HCT116 (cell line): ENCODE results near the gene PBX3. TPM values are rescaled to one million over a fixed set of nuclear protein-coding genes. Genes with fewer than 3 reads are reported as not detected.

ENCODE experiments used
- ATAC-seq: fragments of 200-7000 bp; cut with Tn5 transposase; 2 replicates; pipeline ENCODE4 v1.9.1; 2020; ENCODE audit warnings: mild to moderate bottlenecking, moderate library complexity
- BruUV-seq: library from RNA; stranded (reverse); fragments of 400-500 nt; replicated peaks from 2 replicates; lab custom pipeline; 2021; lab: Mats Ljungman, UMichigan
- CTCF ChIA-PET: fragments of 300-600 bp; sonication (Branson Sonifier 250); formaldehyde crosslinking; loops from one replicate; lab custom pipeline; 2021; ENCODE audit warnings: antibody characterized with exemption; lab: Charles Lee
- POLR2A ChIA-PET: fragments of 300-600, 350-600 bp; sonication (Branson Sonifier 250); formaldehyde crosslinking; loops from one replicate; lab custom pipeline; 2021; ENCODE audit warnings: antibody characterized with exemption; lab: Charles Lee
- RAD21 ChIA-PET, 2 experiments: fragments of 300-600 bp; sonication (Branson Sonifier 250); formaldehyde crosslinking; loops; one replicate each; lab custom pipeline; 2023; ENCODE audit warnings: low total read pairs in 2 of 2; ENCODE audit not compliant: uncharacterized antibody in 2 of 2, unreplicated experiment in 2 of 2, low non-redundant PET in 1 of 2; lab: Charles Lee
- DNase-seq: peaks from one replicate; pipeline ENCODE4 v3.0.0-alpha.2; 2010; ENCODE audit warnings: low read depth, low spot score
- H2AFZ ChIP-seq: fragments of 200-600 bp; shearing (Covaris generic), sonication (generic); 2 replicates; pipeline ENCODE4 v1.6.1; 2017; ENCODE audit warnings: low read depth, mixed run types, mixed read lengths, antibody characterized with exemption, low read length; ENCODE audit not compliant: poor library complexity, severe bottlenecking
- H3K27ac ChIP-seq: 2 replicates; pipeline ENCODE4 v1.5.1; 2012; ENCODE audit warnings: low read depth, low read length
- H3K27me3 ChIP-seq: fragments of 200-600 bp; sonication (generic); 2 replicates; pipeline ENCODE4 v1.6.1; 2016; ENCODE audit warnings: mixed run types, low read length, mixed read lengths; ENCODE audit not compliant: insufficient read depth
- H3K36me3 ChIP-seq, 2 experiments: fragments of 200-500 bp in 1 of 2; fragments of 200-600 bp in 1 of 2; sonication (Bioruptor generic) in 1 of 2; sonication (generic) in 1 of 2; 2 replicates each; pipeline versions ENCODE4 v1.5.1 to v1.6.1; 2014 to 2016; ENCODE audit warnings: low read length in 2 of 2, inconsistent platforms in 1 of 2, mixed read lengths in 1 of 2, mixed run types in 1 of 2; ENCODE audit not compliant: insufficient read depth in 2 of 2, control insufficient read depth in 1 of 2
- H3K4me1 ChIP-seq, 2 experiments: fragments of 200-600 bp in 1 of 2; sonication (generic) in 1 of 2; 2 replicates each; pipeline versions ENCODE4 v1.5.1 to v1.6.1; 2012 to 2017; ENCODE audit warnings: low read length in 2 of 2, inconsistent platforms in 1 of 2, mild to moderate bottlenecking in 1 of 2, mixed read lengths in 1 of 2, mixed run types in 1 of 2, moderate library complexity in 1 of 2; ENCODE audit not compliant: insufficient read depth in 2 of 2, control insufficient read depth in 1 of 2
- H3K4me2 ChIP-seq: fragments of 200-600 bp; sonication (generic); 2 replicates; pipeline ENCODE4 v1.6.1; 2017; ENCODE audit warnings: mixed run types, low read length, mixed read lengths
- H3K4me3 ChIP-seq, 2 experiments: fragments of 200-600 bp in 1 of 2; sonication (generic) in 1 of 2; replicated peaks in 1 of 2; 2 replicates each; pipeline ENCODE4 v1.5.1; 2011 to 2016; ENCODE audit warnings: low read length in 2 of 2, control low read depth in 1 of 2, low read depth in 1 of 2, mild to moderate bottlenecking in 1 of 2, mixed read lengths in 1 of 2, mixed run types in 1 of 2
- H3K79me2 ChIP-seq: fragments of 200-600 bp; sonication (generic); 2 replicates; pipeline ENCODE4 v1.6.1; 2017; ENCODE audit warnings: mild to moderate bottlenecking, mixed run types, low read length, moderate library complexity, mixed read lengths; ENCODE audit not compliant: insufficient read depth
- H3K9ac ChIP-seq: fragments of 200-600 bp; sonication (generic); 2 replicates; pipeline ENCODE4 v1.6.1; 2016; ENCODE audit warnings: low read length, mixed read lengths
- H3K9me2 ChIP-seq: fragments of 200-600 bp; sonication (generic), shearing (Covaris generic); 2 replicates; pipeline ENCODE4 v1.6.1; 2017; ENCODE audit warnings: mixed run types, mild to moderate bottlenecking, moderate library complexity; ENCODE audit not compliant: insufficient read depth
- H3K9me3 ChIP-seq, 2 experiments: fragments of 200-500 bp in 1 of 2; fragments of 200-600 bp in 1 of 2; sonication (Bioruptor generic) in 1 of 2; sonication (generic) in 1 of 2; 2 replicates each; pipeline ENCODE4 v1.6.1; 2014 to 2017; ENCODE audit warnings: low read length in 2 of 2, mixed read lengths in 2 of 2, inconsistent platforms in 1 of 2, low read depth in 1 of 2, mild to moderate bottlenecking in 1 of 2, mixed run types in 1 of 2, moderate library complexity in 1 of 2; ENCODE audit not compliant: control insufficient read depth in 1 of 2, insufficient read depth in 1 of 2
- H4K20me1 ChIP-seq: fragments of 200-600 bp; sonication (generic), shearing (Covaris generic); 2 replicates; pipeline ENCODE4 v1.6.1; 2017; ENCODE audit warnings: mixed run types, mild to moderate bottlenecking, moderate library complexity; ENCODE audit not compliant: insufficient read depth
- CBX3 ChIP-seq: IDR thresholded peaks from 2 replicates; pipeline ENCODE4 v1.6.1; 2012; ENCODE audit warnings: low read depth
- EGR1 ChIP-seq: IDR thresholded peaks from 2 replicates; pipeline ENCODE4 v1.6.1; 2012; ENCODE audit warnings: low read depth
- ELF1 ChIP-seq: IDR thresholded peaks from 2 replicates; pipeline ENCODE4 v1.6.1; 2012; ENCODE audit warnings: low read depth, borderline replicate concordance
- EZH2 ChIP-seq: fragments of 200-600 bp; sonication (generic); IDR thresholded peaks from 2 replicates; pipeline ENCODE4 v1.6.1; 2017; ENCODE audit warnings: antibody characterized with exemption, mixed run types
- EZH2phosphoT487 ChIP-seq: fragments of 200-600 bp; IDR thresholded peaks from 2 replicates; pipeline ENCODE4 v1.6.1; 2018; ENCODE audit warnings: antibody characterized with exemption, borderline replicate concordance
- FOSL1 ChIP-seq: IDR thresholded peaks from 2 replicates; pipeline ENCODE4 v1.6.1; 2012; ENCODE audit warnings: low read depth
- JUND ChIP-seq: IDR thresholded peaks from 2 replicates; pipeline ENCODE4 v1.6.1; 2012
- MAX ChIP-seq: IDR thresholded peaks from 2 replicates; pipeline ENCODE4 v1.6.1; 2012
- POLR2A ChIP-seq: IDR thresholded peaks from 2 replicates; pipeline ENCODE4 v1.7.0; 2011; ENCODE audit warnings: borderline replicate concordance; ENCODE audit not compliant: insufficient read depth, insufficient read length; ENCODE audit errors: extremely low read depth
- POLR2AphosphoS5 ChIP-seq: IDR thresholded peaks from 2 replicates; pipeline ENCODE4 v1.6.1; 2011; ENCODE audit warnings: mild to moderate bottlenecking, low read depth, low read length, moderate library complexity
- SIN3A ChIP-seq: IDR thresholded peaks from 2 replicates; pipeline ENCODE4 v1.6.1; 2012; ENCODE audit warnings: low read depth
- SP1 ChIP-seq: IDR thresholded peaks from 2 replicates; pipeline ENCODE4 v1.6.1; 2012; ENCODE audit warnings: low read depth
- SRF ChIP-seq: IDR thresholded peaks from 2 replicates; pipeline ENCODE4 v1.6.1; 2012; ENCODE audit warnings: low read depth
- TCF7L2 ChIP-seq: IDR thresholded peaks from 2 replicates; pipeline ENCODE4 v1.7.0; 2011; ENCODE audit warnings: borderline replicate concordance, inconsistent platforms; ENCODE audit not compliant: insufficient read depth, insufficient read length; ENCODE audit errors: extremely low read depth
- YY1 ChIP-seq: IDR thresholded peaks from 2 replicates; pipeline ENCODE4 v1.6.1; 2011; ENCODE audit warnings: low read length, low read depth, moderate library complexity, mild to moderate bottlenecking; ENCODE audit not compliant: insufficient replicate concordance; ENCODE audit errors: extremely low read depth
- ZFX ChIP-seq: fragments of 450-650 bp; IDR thresholded peaks from 2 replicates; pipeline ENCODE4 v1.6.1; 2017
- ZNF274 ChIP-seq: fragments of 200-500 bp; sonication (Bioruptor generic); IDR thresholded peaks from 2 replicates; pipeline ENCODE4 v1.6.1; 2014; ENCODE audit warnings: mild to moderate bottlenecking, low read depth, low read length, inconsistent platforms
- intact Hi-C: fragments of 100-400 bp; cut with micrococcal nuclease; formaldehyde crosslinking; loops from 2 replicates; pipeline ENCODE4 v1.10.0; 2022
- total RNA-seq: library from RNA; stranded (reverse); gene quantifications from one replicate; pipeline ENCODE4 v1.2.1, GENCODE V29; 2021; ENCODE audit not compliant: unreplicated experiment
- TF ChIP-seq, protein P1 (sequence below): IDR thresholded peaks from 2 replicates; pipeline ENCODE4 v1.6.1; 2012; ENCODE audit warnings: low read depth

The PBX3 gene
- total RNA-seq, 1 experiment from 2014 or later = 13.5 TPM

- no peaks in the 10 kb centered on the region for H4K20me1 ChIP-seq
- peaks cover 4 to 10% of the 10 kb centered on the region in 2 experiments; a peak in 2 of 4 replicates for H3K4me1 ChIP-seq
- H3K9me3 ChIP-seq = no peaks in the 10 kb centered on the region
- no TSS peak for BruUV-seq
- no peak overlapping the region for H3K4me3 ChIP-seq
- TF ChIP-seq EGR1 = no peak
- TF ChIP-seq POLR2A = no peak
- TF ChIP-seq EZH2phosphoT487 = no peak
- no peak for TF ChIP-seq SP1
- no peak for TF ChIP-seq FOSL1
- no peak for TF ChIP-seq EZH2
- TF ChIP-seq CBX3 = no peak
- TF ChIP-seq ZFX = no peak
- no peak for TF ChIP-seq MAX
- TF ChIP-seq YY1 = no peak
- no peak for TF ChIP-seq POLR2AphosphoS5
- no peak for TF ChIP-seq ZNF274
- no peak for TF ChIP-seq SIN3A
- TF ChIP-seq, protein P1, sequence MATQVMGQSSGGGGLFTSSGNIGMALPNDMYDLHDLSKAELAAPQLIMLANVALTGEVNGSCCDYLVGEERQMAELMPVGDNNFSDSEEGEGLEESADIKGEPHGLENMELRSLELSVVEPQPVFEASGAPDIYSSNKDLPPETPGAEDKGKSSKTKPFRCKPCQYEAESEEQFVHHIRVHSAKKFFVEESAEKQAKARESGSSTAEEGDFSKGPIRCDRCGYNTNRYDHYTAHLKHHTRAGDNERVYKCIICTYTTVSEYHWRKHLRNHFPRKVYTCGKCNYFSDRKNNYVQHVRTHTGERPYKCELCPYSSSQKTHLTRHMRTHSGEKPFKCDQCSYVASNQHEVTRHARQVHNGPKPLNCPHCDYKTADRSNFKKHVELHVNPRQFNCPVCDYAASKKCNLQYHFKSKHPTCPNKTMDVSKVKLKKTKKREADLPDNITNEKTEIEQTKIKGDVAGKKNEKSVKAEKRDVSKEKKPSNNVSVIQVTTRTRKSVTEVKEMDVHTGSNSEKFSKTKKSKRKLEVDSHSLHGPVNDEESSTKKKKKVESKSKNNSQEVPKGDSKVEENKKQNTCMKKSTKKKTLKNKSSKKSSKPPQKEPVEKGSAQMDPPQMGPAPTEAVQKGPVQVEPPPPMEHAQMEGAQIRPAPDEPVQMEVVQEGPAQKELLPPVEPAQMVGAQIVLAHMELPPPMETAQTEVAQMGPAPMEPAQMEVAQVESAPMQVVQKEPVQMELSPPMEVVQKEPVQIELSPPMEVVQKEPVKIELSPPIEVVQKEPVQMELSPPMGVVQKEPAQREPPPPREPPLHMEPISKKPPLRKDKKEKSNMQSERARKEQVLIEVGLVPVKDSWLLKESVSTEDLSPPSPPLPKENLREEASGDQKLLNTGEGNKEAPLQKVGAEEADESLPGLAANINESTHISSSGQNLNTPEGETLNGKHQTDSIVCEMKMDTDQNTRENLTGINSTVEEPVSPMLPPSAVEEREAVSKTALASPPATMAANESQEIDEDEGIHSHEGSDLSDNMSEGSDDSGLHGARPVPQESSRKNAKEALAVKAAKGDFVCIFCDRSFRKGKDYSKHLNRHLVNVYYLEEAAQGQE = no peak
- no peak for TF ChIP-seq ELF1
- no peak for TF ChIP-seq TCF7L2
- no peak for TF ChIP-seq SRF
- TF ChIP-seq JUND = no peak
- ATAC-seq (no peak), DNase-seq (no peak)
- intact Hi-C loops = no loop called here
- H3K27ac ChIP-seq = no peak overlapping the region
- no peak overlapping the region for H2AFZ ChIP-seq
- H3K4me2 ChIP-seq = no peak overlapping the region
- POLR2A ChIA-PET = no interaction called here
- RAD21 ChIA-PET = no interaction called here
- H3K9me2 ChIP-seq = no peaks in the 10 kb centered on the region
- H3K27me3 ChIP-seq = no peaks in the 10 kb centered on the region
- no peaks in the 10 kb centered on the region for H3K79me2 ChIP-seq
- H3K9ac ChIP-seq = no peak overlapping the region
- no peaks in the 10 kb centered on the region for H3K36me3 ChIP-seq
- CTCF ChIA-PET = no interaction called here
Observed at GRCh38 chr9:125854553-125855275, 107.5 kb downstream of the PBX3 start.
